Activated T-helper 1 cell treated with anti-CD3 and anti-CD28 coated beads, Interleukin-12 subunit alpha, Interleukin-12 subunit beta, Interleukin-2, Interleukin-4 antibody, amounts not matched to agents 30 ng/mL and 10 ng/mL and 1 ng/mL, durations not matched to agents 14 hours and 24 hours and 36 hours (primary cell): ENCODE results near the gene TRDMT1. TPM values are rescaled to one million over a fixed set of nuclear protein-coding genes. Genes with fewer than 3 reads are reported as not detected.

Source experiments
- DNase-seq: peaks from one replicate; pipeline ENCODE4 v3.0.0; 2021; ENCODE audit warnings: low spot score
- H3K27ac Mint-ChIP-seq: one replicate; pipeline ENCODE4 v1.8.0; 2021; ENCODE audit warnings: mild to moderate bottlenecking, mixed read lengths
- H3K27me3 Mint-ChIP-seq: one replicate; pipeline ENCODE4 v1.8.0; 2022; ENCODE audit warnings: mild to moderate bottlenecking, moderate library complexity, mixed read lengths; ENCODE audit not compliant: insufficient read depth
- H3K36me3 Mint-ChIP-seq: one replicate; pipeline ENCODE4 v1.8.0; 2021; ENCODE audit warnings: low read depth, mixed read lengths
- H3K4me1 Mint-ChIP-seq: one replicate; pipeline ENCODE4 v1.8.0; 2021; ENCODE audit warnings: low read depth, mixed read lengths
- H3K4me3 Mint-ChIP-seq: one replicate; pipeline ENCODE4 v1.8.0; 2021; ENCODE audit warnings: mild to moderate bottlenecking, moderate library complexity, mixed read lengths
- H3K9me3 Mint-ChIP-seq: one replicate; pipeline ENCODE4 v1.8.0; 2021; ENCODE audit warnings: mixed read lengths
- intact Hi-C: fragments of 100-400 bp; cut with micrococcal nuclease; formaldehyde crosslinking; loops from one replicate; pipeline ENCODE4 v1.15.1; 2024
- total RNA-seq: library from RNA; stranded (reverse); gene quantifications from 2 replicates; pipeline ENCODE4 v1.2.3, GENCODE V29; 2022

The TRDMT1 gene, protein sequence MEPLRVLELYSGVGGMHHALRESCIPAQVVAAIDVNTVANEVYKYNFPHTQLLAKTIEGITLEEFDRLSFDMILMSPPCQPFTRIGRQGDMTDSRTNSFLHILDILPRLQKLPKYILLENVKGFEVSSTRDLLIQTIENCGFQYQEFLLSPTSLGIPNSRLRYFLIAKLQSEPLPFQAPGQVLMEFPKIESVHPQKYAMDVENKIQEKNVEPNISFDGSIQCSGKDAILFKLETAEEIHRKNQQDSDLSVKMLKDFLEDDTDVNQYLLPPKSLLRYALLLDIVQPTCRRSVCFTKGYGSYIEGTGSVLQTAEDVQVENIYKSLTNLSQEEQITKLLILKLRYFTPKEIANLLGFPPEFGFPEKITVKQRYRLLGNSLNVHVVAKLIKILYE
- 3.3 and 4.2 TPM in 2 replicates for total RNA-seq

DNA sequence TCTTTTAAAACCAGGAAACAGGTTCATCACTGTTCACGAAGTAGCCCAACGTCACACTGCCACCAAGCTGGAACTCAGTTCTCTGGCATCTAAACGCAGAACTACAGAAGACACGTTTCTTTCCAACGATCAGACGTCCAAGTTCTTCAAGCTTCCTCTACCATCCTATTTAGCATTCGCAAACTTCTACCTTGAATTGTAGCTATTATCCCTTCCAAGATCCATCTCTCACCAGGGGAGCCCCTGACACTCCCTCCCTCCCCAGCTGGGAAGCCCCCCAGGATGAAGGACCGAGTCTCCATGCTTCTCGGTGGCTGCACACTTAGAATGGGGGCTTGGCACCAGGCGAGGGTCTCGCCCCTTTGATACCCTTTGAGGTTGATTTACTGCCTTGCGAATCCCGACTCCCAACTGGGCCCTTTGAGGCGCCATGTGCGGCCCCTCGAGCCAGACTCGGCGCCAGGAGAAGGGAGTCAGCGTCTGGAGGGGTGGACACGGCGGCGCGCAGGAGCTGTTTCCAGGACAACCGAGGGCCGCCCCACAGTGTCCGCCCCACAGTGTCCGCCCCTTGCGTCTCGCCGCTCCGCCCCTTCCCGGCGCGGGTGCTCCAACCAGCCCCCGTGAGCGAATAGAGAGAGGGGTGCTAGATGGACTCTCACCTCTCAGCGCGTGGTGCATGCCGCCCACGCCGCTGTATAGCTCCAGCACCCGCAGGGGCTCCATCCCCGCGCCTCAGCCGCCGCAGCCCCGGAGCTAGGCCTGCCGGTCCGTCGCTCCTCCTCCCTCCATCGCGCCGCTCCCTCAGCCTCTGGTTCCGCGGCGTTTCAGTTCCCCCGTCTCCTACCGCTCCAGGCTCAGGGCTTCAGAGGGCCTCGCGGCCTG, at the start of gene TRDMT1:
TSS of gene TRDMT1 (minus strand) at position 761 of the 882 bp plus-strand sequence. CDS start at position 723, 38 bp downstream.
- Mint-ChIP-seq H3K27ac (peak within 1 kb of the TSS; percentile 77), H3K27me3 (peaks cover 2% of the 10 kb centered on the region), H3K36me3 (peaks cover 2% of the 10 kb centered on the region), H3K9me3 (no peaks in the 10 kb centered on the region), H3K4me1 (peaks cover 27% of the 10 kb centered on the region), H3K4me3 (peak within 1 kb of the TSS; percentile 84)
- intact Hi-C loops: loop anchor here (1.0 to 10.0 kb wide), 10 partner anchors 15 to 1454 kb away; partner anchors contain the start of genes ARL5B, MINDY3, NSUN6 and PTER
- peak; percentile 78 for DNase-seq

DNA sequence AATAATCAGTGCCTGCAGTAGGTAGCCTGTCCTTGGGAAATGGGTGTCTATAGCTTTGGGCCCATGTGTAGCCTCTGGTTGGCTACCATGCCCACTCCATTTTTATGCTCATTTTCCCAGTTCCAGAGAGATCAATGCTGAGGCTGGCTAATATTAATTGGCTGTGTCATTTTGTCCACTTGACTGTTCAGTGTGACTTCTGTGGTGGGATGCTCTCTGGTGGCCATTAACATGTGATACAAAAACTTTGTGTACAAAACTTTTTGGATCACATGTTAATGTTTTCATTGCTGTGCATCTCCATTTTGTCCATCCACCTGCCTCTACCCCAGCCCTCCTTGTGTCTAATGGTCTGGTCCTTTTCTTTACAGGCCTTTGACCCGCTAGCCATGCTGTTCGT, 49.3 kb upstream of the TRDMT1 start:
- intact Hi-C loops: no loop called here
- Mint-ChIP-seq H3K27ac (no peak overlapping the region), H3K27me3 (peaks cover 6% of the 10 kb centered on the region), H3K4me1 (peaks cover 5% of the 10 kb centered on the region), H3K36me3 (peaks cover 7% of the 10 kb centered on the region), H3K9me3 (peaks cover 14% of the 10 kb centered on the region), H3K4me3 (no peak overlapping the region)
- no peak for DNase-seq

DNA sequence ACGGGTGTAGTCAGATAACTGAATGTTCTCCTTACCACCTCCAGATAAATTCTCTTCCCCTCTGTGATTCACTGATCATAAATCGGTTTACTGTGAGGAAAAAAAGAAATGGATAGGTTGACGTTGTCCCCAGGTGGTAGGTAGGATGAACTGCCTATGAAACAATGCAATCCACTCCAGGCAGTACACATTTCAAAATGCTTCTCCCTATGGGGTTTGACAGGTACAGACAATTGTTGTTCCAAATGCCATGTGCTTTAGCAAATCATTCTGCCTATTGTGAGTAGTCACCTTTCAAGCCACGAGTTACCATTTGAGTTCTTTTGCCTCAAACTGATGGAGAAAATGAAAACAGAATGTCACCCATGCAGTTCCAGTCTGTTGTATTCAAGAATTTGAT, 48.3 kb upstream of the TRDMT1 start:
- no peak for DNase-seq
- H3K4me1 Mint-ChIP-seq: no peaks in the 10 kb centered on the region
- H3K36me3 Mint-ChIP-seq: peaks cover 9% of the 10 kb centered on the region
- peaks cover 6% of the 10 kb centered on the region for H3K27me3 Mint-ChIP-seq
- H3K4me3 Mint-ChIP-seq: no peak overlapping the region
- intact Hi-C loops: loop anchor here (2.0 kb wide), 1 partner anchor 421 kb away; no protein-coding TSS in a partner anchor
- no peak overlapping the region for H3K27ac Mint-ChIP-seq
- H3K9me3 Mint-ChIP-seq: peaks cover 19% of the 10 kb centered on the region

DNA sequence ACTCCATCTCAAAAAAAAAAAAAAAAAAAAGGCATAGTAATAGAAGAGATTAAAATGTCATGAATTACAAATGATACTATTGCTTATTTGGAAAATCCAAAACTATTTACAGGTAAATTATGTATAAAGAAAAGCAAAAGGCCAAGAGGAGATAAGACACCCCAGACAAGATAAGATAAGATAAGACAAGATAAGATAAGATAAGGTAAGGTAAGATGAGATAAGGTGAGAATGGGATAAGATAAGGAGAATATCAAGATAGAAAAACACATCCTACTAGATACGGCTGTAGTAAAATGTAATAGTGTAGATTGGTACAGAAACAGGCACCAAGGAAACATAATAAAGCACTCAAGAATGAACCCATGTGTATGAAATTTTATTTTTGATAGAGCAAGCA, 47.5 kb upstream of the TRDMT1 start:
- no peak for DNase-seq
- peaks cover 6% of the 10 kb centered on the region for H3K36me3 Mint-ChIP-seq
- H3K4me3 Mint-ChIP-seq: no peak overlapping the region
- no peaks in the 10 kb centered on the region for H3K4me1 Mint-ChIP-seq
- H3K9me3 Mint-ChIP-seq: peaks cover 19% of the 10 kb centered on the region
- intact Hi-C loops: loop anchor here (2.0 kb wide), 1 partner anchor 420 kb away; no protein-coding TSS in a partner anchor
- peaks cover 3% of the 10 kb centered on the region for H3K27me3 Mint-ChIP-seq
- no peak overlapping the region for H3K27ac Mint-ChIP-seq

DNA sequence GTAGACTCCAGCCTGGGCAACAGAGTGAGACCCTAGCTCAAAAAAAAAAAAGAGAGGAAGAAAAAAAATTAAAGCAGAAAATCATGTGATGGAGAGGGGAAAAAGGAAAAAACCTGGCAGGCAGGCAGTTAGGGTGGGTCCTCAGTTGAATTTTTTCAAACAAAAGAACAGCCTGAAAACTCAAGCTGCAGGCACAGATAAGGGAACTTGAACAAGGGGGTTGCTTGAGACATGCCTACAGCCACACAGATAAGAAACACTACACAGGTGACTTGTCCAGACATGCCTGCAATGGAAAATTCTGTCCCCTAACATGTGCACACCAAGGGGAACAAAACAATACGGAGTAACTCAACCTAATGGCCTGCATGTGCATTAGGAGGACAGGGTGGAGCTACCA, 45.7 kb upstream of the TRDMT1 start:
- no peak overlapping the region for H3K4me3 Mint-ChIP-seq
- intact Hi-C loops: no loop called here
- no peak for DNase-seq
- no peaks in the 10 kb centered on the region for H3K4me1 Mint-ChIP-seq
- no peak overlapping the region for H3K27ac Mint-ChIP-seq
- peaks cover 19% of the 10 kb centered on the region for H3K9me3 Mint-ChIP-seq
- peaks cover 3% of the 10 kb centered on the region for H3K27me3 Mint-ChIP-seq
- peaks cover 6% of the 10 kb centered on the region for H3K36me3 Mint-ChIP-seq

DNA sequence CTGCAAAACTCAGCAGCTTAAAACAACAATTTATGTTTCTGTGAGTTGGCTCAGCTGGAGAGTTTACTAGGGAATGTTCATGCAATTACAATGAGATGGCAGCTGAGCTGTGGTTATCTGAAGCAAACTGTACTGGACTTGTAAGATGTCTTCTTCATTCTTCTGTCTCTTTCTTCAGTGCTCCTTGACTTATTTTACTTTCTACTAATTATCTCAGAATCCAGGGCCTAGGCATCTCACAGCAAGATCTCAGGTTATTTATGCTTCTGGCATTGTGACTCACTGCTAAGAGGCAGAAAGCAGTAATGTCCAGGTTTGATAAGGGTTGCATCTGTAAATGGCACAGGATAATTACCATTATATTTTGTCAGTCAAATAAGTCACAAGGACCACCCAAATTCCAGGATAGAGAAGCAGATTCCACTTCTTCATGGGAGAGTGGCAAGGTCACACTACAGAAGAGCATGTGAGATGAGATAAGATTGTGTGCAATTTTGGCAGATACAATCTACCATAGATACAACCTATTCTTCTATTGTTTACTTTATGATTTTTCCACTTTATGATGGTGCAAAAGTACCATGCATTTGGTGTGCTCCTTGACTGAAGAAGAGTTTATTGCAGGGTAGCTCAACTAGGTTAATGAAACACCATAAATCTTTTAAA, 43.4 kb upstream of the TRDMT1 start:
- no peaks in the 10 kb centered on the region for H3K4me1 Mint-ChIP-seq
- peaks cover 19% of the 10 kb centered on the region for H3K9me3 Mint-ChIP-seq
- H3K27me3 Mint-ChIP-seq: peaks cover 3% of the 10 kb centered on the region
- no peak for DNase-seq
- H3K36me3 Mint-ChIP-seq: peaks cover 8% of the 10 kb centered on the region
- H3K4me3 Mint-ChIP-seq: no peak overlapping the region
- intact Hi-C loops: no loop called here
- H3K27ac Mint-ChIP-seq: no peak overlapping the region

DNA sequence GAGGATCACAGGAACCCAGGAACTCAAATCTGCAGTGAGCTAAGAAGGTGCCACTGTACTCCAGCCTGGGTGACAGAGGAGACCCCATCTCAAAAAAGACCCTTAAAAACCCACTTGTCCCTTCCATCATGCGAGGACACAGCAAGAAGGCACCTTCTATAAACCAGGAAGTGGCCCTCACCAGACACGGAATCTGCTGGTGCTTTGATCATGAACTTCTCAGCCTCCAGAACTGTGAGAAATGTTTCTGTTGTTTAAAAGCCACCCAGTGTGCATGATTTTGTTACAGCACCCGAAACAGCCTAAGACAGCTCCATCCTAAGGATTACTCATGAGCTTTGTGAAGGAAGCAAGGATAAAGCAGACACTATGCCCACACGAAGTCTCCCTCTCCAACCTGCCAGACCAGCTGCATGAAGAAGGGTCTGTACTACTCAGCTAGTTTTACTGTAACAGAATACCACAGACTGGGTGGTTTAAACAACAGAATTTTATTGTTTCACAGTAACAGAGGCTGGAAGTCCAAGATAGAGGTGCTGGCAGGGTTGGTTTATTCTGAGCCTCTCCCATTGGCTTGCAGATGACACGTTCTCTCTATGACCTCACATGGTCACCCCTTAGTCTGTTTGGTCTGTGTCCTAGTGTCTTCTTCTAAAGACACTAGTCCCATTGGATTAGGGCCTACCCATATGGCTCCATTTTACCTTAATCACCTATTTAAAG, 40.3 kb upstream of the TRDMT1 start:
- Mint-ChIP-seq H3K4me3 (no peak overlapping the region), H3K27ac (no peak overlapping the region)
- intact Hi-C loops: no loop called here

DNA sequence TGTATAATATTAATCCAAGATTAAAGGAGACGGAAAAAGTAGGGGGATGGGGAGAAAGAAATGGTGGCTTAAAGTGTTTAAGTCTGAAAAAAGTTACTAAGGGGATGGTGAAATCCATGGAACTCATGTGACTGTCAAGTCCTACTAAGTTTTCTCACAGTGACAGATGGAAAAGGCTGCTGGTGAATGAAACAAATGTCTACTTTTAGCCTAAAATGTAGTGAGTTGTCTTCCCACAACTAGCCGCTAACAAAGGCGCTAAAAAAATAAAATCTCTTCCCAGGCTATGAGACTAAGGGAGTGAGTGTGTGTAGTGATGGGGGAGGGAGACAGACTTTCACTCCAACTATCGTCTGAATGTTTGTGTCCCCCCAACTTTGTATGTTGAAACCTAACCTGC, 39.1 kb upstream of the TRDMT1 start:
- no peak overlapping the region for H3K4me3 Mint-ChIP-seq
- DNase-seq: no peak
- H3K4me1 Mint-ChIP-seq: peaks cover 7% of the 10 kb centered on the region
- H3K36me3 Mint-ChIP-seq: peaks cover 22% of the 10 kb centered on the region
- intact Hi-C loops: no loop called here
- no peak overlapping the region for H3K27ac Mint-ChIP-seq
- no peaks in the 10 kb centered on the region for H3K27me3 Mint-ChIP-seq
- peaks cover 5% of the 10 kb centered on the region for H3K9me3 Mint-ChIP-seq

More for the DNA sequence above, 40.3 kb upstream of the TRDMT1 start:
- DNase-seq: no peak
- Mint-ChIP-seq H3K9me3 (peaks cover 14% of the 10 kb centered on the region), H3K4me1 (no peaks in the 10 kb centered on the region), H3K36me3 (peaks cover 16% of the 10 kb centered on the region), H3K27me3 (peaks cover 3% of the 10 kb centered on the region)

DNA sequence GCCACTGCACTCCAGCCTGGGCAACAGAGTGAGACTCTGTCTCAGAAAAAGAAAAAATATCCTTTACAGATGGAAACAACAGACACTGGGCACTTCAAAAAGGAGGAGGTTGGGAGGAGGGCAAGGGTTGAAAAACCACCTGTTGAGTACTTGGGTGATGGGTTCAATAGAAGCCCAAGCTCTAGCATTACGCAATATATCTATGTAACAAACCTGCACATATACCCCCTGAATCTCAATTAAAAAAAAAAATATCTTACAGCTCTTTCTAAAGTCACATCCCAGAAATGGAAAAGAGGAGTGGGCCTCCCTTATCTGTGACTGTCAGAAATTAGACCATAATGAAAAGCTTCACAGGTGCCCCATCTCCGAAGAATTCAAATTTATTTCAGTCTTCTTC, 38.6 kb upstream of the TRDMT1 start:
- intact Hi-C loops: no loop called here
- H3K9me3 Mint-ChIP-seq: no peaks in the 10 kb centered on the region
- no peak for DNase-seq
- no peaks in the 10 kb centered on the region for H3K27me3 Mint-ChIP-seq
- H3K4me1 Mint-ChIP-seq: peaks cover 11% of the 10 kb centered on the region
- H3K4me3 Mint-ChIP-seq: no peak overlapping the region
- H3K36me3 Mint-ChIP-seq: peaks cover 24% of the 10 kb centered on the region
- H3K27ac Mint-ChIP-seq: no peak overlapping the region

DNA sequence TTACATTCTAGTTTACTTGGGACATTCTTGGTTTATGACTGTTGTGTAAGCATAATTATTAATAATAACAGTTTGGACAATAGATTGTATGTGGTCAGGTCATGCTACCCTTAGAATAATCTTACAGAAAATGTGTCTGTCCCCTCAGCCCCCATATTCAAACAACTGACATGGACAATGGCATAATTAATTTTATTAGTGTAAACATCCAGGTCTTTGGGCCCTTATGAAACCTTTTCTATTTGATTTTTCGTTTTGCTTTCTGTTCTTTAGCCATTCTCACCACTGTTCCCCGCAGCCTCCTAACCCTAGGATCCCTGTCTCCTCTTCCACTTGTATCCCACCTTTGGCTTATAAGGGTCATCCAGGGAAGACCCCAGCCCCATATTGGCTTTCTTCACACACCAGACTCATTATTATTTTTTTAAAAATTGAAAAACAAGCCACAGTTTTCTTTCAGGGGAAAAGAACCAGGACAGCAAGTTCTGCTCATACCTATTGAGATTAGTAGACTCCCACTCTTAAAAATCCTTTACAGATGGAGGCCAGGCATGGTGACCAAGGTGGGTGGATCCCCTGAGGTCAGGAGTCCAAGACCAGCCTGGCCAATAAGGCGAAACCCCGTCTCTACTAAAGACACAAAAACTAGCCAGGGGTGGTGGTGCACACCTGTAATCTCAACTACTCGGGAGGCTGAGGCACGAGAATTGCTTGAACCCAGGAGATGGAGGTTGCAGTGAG, 38.0 kb upstream of the TRDMT1 start:
- no peak for DNase-seq
- Mint-ChIP-seq H3K4me3 (no peak overlapping the region), H3K4me1 (peaks cover 17% of the 10 kb centered on the region), H3K9me3 (no peaks in the 10 kb centered on the region), H3K36me3 (peaks cover 29% of the 10 kb centered on the region), H3K27me3 (no peaks in the 10 kb centered on the region), H3K27ac (no peak overlapping the region)
- intact Hi-C loops: no loop called here

DNA sequence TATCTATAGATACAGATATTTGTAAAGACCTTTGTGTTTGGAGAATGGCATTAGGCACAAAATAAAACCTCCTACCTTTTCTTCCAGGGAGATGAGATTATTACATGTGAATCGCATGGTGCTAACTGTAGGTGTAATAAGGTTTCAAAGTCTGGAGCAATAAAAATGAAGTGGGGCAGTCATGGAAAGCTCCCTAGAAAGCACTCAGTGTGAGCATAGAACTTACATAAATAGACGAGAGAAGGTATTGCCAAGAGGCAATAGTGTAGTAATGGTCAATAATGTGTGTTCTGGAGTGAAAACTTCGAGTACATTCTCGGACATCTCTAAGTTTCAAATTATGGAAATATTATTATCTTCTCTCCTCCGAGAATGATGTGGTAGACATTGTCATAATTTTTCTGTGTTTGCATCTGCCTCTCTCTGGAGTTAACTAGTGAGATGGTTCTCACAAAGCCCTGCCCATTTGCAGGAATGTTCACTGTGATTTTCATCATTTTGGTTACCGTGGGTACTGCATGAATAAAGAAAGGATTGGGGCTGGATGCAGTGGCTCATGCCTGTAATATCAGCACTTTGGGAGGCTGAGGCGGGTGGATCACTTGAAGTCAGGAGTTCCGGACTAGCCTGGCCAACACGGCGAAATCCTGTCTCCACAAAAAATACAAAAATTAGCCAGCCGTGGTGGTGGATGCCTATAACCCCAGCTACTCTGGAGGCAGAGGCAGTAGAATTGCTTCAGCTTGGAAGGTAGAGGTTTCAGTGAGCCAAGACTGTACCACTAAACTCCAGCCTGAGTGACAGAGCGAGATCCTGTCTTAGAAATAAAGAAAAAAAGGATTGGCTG, 37.2 kb upstream of the TRDMT1 start:
- H3K4me3 Mint-ChIP-seq: no peak overlapping the region

More for the DNA sequence above, 37.2 kb upstream of the TRDMT1 start:
- no peak for DNase-seq
- H3K27ac Mint-ChIP-seq: peak overlapping the region; percentile 23
- H3K27me3 Mint-ChIP-seq: no peaks in the 10 kb centered on the region
- no peaks in the 10 kb centered on the region for H3K9me3 Mint-ChIP-seq
- H3K4me1 Mint-ChIP-seq: peaks cover 21% of the 10 kb centered on the region
- peaks cover 34% of the 10 kb centered on the region for H3K36me3 Mint-ChIP-seq
- intact Hi-C loops: no loop called here
